Stimulated activated CD8-positive, alpha-beta memory T cell treated with anti-CD3 and anti-CD28 coated beads, Interleukin-12 subunit alpha, Interleukin-12 subunit beta, amount 100 ng/mL, for 4 hours (primary cell): ENCODE measurements around the gene EPO.

Experiments
- DNase-seq: peaks from one replicate; pipeline ENCODE4 v3.0.0-alpha.2; 2020; ENCODE audit warnings: low read depth

Gene EPO

DNA sequence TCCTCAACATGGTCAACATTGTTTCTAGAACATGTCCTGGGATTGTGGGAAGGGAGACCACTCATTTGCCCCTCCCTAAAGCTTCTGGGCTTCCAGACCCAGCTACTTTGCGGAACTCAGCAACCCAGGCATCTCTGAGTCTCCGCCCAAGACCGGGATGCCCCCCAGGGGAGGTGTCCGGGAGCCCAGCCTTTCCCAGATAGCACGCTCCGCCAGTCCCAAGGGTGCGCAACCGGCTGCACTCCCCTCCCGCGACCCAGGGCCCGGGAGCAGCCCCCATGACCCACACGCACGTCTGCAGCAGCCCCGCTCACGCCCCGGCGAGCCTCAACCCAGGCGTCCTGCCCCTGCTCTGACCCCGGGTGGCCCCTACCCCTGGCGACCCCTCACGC, at the start of gene EPO:
EPO (plus strand) TSS at position 190 of the 392 bp plus-strand sequence. CDS start 513 bp downstream, outside the sequence.
- no peak for DNase-seq

- DNase-seq: no peak
Observed at GRCh38 chr7:100671353-100672327, 48.6 kb upstream of the EPO start.

GRCh38 chr7:100673302-100673941, 46.8 kb upstream of the EPO start, which contains the start of gene GNB2:
GNB2 (plus strand) TSS chr7:100673740; CDS start chr7:100676266, 2,526 bp downstream.
- DNase-seq: peak; percentile 94

- no peak for DNase-seq
Observed at GRCh38 chr7:100673942-100674410, 46.3 kb upstream of the EPO start.

DNA sequence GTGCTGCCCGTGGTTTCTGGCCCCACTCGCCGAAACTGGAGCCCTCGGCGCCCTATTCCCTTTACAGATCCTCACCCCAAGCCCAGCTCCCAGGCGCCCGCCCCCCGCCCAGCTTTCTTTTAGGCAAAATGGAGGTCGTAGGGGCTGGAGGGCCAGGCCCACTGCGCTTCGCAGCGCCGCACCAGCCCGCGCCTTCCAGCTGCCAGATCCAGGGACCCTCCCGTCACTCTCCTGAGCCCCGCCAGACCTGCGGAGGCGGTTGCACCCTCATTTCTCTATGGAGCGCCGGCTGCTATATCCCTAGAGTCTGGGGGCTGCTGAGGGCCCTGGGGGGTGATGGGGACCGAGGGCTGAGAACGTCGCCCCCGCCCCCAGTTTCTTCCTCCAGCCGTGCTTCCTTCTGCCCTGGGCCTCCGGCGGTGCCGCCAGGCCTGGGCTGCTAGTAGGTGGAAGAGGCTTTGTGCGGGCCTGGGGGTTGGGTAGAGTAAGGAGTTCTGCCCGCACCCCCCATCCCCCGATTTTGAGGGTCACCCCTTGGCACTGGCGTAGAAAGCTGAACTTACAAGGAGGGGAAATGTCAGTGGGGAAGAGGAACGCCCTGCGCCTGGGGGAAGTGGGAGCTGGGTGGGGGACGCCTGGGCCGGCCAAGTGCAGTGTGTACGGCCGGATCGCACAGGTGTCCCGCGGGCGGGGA, 45.7 kb upstream of the EPO start:
- DNase-seq: no peak

GRCh38 chr7:100675105-100675451, 45.2 kb upstream of the EPO start:
- no peak for DNase-seq

- peak; percentile 73 for DNase-seq
Observed at GRCh38 chr7:100675581-100676350, 44.5 kb upstream of the EPO start.

- DNase-seq: no peak
Observed at GRCh38 chr7:100676501-100677306, 43.6 kb upstream of the EPO start.

DNA sequence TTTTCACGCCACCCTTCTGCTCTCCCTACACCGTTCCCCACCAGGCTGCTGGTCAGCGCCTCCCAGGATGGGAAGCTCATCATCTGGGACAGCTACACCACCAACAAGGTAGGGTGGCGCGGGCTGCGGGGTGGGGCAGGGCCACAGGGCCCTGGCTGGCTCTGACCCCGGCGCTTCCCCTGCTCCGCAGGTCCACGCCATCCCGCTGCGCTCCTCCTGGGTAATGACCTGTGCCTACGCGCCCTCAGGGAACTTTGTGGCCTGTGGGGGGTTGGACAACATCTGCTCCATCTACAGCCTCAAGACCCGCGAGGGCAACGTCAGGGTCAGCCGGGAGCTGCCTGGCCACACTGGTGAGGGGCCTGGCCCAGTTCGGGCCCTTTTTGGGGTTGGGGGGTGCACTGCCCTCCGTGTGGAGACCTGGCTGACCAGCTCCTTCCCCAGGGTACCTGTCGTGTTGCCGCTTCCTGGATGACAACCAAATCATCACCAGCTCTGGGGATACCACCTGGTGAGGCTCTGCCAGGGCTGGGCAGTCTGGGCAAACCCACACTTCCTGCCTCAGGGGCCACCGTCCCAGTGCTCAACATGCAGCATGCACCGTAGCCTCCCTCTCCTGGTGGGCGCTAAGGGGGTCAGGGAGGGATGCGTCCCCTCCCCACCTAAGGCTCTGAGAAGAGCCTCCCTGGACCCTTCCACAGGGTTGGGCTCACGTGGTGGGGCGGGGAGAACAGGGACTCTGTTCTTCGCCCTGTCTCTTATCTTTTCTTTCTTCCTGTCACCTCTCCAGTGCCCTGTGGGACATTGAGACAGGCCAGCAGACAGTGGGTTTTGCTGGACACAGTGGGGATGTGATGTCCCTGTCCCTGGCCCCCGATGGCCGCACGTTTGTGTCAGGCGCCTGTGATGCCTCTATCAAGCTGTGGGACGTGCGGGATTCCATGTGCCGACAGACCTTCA, 42.7 kb upstream of the EPO start:
- DNase-seq: no peak

DNA sequence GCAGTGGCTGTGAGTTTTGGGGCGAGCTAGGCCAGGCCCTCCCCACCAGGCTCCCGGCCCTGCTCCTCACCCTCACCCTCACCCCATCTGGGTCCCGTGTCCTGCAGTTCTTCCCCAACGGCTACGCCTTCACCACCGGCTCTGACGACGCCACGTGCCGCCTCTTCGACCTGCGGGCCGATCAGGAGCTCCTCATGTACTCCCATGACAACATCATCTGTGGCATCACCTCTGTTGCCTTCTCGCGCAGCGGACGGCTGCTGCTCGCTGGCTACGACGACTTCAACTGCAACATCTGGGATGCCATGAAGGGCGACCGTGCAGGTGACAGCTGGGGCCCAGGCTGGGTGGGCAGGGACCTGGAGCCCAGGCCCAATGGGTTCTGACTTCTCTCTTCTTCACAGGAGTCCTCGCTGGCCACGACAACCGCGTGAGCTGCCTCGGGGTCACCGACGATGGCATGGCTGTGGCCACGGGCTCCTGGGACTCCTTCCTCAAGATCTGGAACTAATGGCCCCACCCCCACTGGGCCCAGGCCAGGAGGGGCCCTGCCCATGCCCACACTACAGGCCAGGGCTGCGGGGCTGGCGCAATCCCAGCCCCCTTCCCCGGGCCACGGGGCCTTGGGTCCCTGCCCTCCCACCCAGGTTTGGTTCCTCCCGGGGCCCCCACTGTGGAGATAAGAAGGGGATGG, 41.8 kb upstream of the EPO start:
- no peak for DNase-seq

GRCh38 chr7:100679129-100679926, 40.9 kb upstream of the EPO start:
- DNase-seq: no peak

GRCh38 chr7:100679927-100680575, 40.2 kb upstream of the EPO start:
- DNase-seq: no peak

- DNase-seq: no peak
Observed at GRCh38 chr7:100680576-100681271, 39.5 kb upstream of the EPO start.

GRCh38 chr7:100681491-100682227, 38.6 kb upstream of the EPO start:
- DNase-seq: no peak

DNA sequence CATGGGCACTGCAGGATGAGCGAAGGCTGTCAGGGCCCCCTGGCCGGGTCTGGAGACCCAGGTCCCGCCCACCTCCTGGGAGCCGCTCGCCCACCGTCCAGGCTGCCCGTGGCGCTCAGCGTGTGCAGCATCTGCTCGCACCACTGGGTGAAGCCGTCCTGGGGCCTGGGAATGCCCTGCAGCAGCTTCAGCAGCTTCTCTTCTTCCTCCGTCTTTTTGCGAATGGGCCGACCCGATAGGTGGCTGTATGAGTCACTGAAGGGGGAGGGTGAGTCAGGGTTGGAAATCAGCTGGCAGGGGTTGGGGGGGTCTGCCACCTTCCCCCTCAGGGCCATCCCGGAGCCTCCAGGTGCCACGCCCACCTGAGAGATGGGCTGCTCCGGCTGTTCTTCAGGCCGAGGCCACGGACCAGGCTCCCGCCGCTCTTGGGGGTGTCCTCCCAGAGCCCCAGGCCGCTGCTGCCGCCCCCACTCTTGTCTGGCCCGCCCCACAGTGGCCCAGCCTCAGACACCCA, 38.0 kb upstream of the EPO start:
- no peak for DNase-seq
